T-helper 2 cell (primary cell): Measurements from ENCODE around the gene RRBP1.

Experiments
- DNase-seq, 5 experiments: peaks; one replicate each; pipeline versions ENCODE4 v3.0.0 to v3.0.0-alpha.2; 2012 to 2022

RRBP1 gene

GRCh38 chr20:17617868-17618672, 64.0 kb downstream of the RRBP1 start:
- no peak for DNase-seq

DNA sequence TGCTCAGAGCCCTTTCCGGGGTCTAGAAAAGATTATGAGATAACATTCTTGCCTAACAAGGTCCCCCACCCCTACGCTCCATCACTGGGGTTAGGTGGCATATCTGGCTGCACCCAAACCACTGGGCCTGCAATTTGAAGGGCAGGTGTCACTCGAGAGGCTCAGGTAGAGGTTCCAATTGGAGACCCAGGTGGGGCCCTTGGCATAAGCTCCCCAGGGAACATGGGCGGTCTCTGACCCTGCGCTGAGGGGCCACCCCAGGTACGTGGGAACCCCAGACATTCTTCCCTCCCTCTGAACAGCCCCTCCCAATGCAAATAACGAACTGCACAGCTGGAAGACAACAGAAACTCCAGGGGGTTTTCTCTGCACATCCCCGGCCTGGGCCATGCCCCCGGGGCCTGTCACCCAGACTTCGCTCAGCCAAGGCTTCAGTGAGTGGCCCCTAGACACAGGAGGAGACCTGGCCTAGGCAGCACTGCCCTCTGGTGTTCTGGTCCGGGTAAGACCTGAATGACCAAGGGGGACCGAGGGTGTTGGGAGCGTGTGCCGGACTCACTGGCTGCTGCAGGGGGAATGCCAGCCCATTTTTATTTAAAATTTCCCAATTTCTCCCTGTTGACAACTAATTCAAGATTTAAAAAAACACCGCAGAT, 64.7 kb downstream of the RRBP1 start:
- DNase-seq, result peak in 3 of 5 experiments; percentile 24 to 31 (median 30)

DNA sequence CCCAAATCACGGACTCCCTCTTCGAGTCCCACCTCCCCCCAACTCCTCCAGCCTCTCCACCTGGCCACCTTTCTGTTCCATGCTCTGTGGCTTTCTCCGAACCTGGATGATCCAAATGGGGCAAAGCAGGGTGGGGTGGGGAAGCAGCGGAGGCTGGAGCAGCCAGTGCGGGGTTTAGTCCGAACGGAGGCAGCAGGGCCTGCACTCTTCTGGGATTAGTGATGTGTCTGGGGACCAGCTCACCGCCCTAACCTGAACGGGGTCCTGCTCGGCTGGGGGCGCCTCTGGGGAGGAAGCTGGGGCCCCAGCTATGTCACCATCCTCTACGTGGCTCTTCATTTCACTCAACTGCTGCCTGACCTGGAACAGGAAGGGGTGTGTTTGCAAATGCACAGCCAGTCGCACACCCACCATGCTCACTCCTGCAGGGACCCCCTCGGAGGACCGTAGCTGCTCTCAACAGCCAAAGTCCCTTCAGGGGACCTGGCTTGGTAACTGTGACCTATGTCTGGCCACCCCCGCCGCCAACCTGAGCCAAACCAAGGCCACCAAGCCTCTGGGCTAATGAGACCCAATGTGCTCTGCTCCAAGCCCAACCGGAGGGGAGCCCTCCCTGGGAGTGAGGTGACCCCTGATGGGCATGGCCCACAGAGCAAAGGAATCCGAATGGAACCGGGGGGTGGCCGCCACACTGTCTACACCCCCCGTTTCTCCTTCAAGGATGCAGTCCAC, 65.4 kb downstream of the RRBP1 start:
- no peak for DNase-seq

DNA sequence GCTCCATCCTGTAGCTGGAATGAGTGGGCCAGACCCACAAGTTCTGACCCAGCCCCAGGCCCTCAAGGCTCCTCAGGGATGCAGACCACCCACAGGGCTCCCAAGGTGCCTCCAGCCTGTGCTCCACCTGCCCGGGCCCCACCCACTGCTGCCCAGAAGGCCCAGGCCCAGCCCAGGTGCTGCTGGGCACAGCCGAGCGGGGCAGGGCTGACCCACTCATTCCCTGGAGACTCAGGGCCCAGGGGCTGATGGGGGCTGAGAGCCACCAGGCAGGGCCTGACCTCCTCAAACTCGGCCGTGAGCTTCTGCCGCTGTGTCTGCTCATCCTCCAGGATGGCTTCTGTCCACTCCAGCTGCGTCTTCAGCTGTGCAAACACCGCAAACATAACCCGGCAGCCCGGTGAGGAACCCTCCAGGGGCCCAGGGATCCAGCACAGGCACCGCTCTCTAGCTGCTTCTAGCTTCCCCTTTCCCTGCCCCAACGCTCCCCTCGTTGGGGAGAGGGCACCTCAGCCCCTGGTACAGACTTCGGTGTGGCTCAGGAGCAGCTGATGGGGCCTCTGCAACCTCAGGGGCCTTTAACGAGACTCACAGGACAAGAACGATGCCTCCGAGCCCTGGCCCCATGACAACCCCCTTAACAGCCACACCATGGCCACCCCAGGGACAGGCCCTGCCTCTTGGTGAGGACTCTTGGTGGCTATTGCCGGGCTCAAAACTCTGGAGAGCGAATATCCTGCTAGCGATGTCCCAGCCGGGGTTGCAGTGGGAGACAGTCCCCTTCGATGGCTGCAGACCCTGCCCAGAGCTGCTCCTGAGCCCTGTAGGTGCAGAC, 66.2 kb downstream of the RRBP1 start:
- DNase-seq, result no peak

GRCh38 chr20:17614812-17615644, 67.0 kb downstream of the RRBP1 start:
- no peak for DNase-seq

- no peak for DNase-seq
Observed at GRCh38 chr20:17614176-17614811, 67.7 kb downstream of the RRBP1 start.

DNA sequence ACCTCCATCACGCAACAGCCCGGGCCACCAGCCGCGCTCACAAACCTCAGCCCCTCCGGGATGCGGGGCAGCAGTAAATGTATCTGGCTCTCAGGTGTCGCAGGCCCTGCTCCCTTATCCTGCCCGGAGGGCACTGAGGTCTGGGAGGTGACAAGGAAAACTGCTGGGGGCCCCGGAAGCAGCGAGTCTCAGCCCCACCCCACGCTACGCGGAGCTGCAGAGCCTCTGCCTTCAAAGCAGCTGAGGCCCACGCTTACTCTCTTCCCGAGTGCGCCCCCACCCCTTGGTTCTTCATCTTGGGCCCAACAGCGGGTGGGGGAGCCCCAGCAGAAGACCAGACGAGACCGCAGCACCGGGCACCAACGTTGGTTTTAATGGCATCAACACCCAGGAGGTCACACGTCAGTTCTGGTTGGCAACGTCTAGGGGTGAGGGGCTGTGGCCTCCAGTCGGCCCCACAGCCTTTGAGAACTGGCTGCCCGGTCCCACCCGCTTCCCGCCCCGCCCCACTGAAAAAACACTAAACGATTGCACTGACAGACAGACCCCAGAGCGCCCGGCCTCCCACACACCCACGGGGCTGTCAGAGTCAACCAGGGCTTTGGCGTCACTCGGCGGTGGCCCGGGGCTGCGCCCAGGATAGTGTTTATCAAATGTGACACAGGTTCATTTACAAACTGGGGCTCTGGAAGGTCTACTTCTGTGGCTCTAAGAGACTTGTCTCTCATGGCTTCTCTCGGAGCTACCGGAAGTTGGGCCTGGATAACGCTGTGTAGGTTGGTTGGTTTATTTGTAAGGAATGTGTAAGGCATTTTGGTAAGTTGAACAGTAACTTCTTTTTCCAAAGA, 68.5 kb downstream of the RRBP1 start:
- DNase-seq, result no peak

DNA sequence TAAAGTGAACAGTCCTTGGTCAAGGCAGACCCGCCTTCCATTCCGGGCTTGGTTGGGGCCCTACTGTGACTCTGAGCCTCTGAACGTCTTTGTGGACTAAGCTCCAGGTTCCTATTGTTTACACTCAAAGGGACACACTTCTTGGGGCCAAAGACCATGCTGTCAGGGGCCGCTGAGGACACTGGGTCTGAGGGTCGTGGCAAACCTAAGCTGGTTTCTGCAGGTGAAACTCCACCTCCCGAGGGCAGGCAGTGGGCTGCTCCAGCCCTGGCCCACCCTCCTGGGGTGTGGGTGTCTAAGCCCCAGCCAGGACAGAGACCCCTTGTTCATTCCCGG, 69.1 kb downstream of the RRBP1 start:
- no peak for DNase-seq

GRCh38 chr20:17612287-17612991, 69.6 kb downstream of the RRBP1 start:
- peak in 2 of 5 experiments; percentile 78 to 85 for DNase-seq

GRCh38 chr20:17611540-17612286, 70.3 kb downstream of the RRBP1 start:
- DNase-seq, result no peak

DNA sequence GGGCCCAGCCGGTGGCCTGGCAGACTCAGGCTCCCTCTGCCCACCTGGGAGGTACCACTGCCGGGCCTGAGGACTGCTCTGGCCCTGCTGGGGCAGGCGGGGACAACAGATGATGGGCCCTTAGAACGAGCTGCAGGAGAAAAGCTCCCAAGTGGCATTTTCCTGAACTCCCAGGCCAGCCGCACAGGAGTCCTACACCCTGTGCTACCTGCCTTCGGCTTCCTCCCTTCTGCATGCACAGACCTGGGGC, 70.8 kb downstream of the RRBP1 start:
- DNase-seq, result peak in 1 of 5 experiments; percentile 36

GRCh38 chr20:17610566-17611289, 71.3 kb downstream of the RRBP1 start:
- DNase-seq, result peak in 4 of 5 experiments; percentile 27 to 91 (median 58)

GRCh38 chr20:17609811-17610377, 72.1 kb downstream of the RRBP1 start:
- DNase-seq, result no peak

DNA sequence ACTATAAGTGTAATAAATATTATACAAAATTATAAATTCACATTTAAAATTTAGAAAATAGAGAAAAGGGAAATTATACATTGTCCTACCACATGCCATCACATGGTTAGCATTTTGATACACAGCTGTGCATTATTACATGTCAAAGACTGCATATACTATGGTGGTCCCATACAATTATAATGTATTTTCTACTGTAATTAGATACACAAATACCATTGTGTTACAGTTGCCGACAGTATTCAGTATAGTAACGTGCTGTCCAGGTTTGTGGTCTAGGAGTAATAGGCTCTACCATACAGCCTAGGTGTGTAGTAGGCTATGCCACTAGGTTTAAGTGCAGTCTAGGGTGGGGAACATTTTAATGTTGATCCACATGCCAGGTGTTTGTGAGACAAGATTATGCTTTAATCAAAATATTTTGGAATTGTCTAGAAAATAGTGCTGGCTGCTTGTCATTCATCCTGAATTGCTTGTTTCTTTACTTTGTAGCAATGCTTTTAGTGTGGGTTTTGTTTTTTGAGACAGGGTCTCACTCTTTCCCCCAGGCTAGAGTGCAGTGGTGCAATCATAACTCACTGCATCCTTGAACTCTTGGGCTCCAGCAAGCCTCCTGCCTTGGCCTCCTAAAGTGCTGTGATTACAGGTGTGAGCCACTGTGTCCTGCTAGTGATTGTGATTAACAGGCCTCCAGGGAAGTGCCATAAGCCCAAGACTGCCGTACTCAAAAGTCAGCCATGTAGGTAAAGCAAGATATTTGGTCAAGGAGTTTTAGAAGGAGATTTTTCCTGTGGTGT, 73.1 kb downstream of the RRBP1 start:
- no peak for DNase-seq

- no peak for DNase-seq
Observed at GRCh38 chr20:17606001-17606400, 76.0 kb downstream of the RRBP1 start.

DNA sequence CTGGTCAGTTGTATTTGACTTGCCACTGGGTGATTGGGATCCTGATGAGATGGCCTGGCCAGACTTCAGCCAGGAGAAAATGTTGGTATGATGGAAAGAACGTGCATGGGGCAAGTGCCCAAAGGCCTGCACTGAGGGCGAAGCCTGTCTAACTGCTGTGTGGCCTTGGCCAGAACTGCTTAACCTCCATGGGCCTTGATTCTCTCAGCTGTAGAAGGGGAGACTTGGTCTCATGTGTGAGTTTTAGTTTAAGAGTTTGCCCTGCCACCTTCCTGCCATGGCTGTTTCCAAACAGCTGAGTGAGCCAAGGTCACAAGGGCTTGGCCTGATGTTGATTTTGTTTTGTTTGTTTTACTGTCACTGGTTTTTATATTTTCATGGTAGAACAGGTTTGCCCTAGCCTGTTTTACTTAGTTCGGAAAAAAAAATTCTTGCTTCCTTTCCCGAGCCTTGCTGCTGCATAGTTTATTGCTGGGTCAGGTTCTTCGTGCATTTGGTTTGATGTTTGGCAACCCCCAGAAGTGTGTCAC, 76.8 kb downstream of the RRBP1 start:
- no peak for DNase-seq

GRCh38 chr20:17602493-17602892, 79.5 kb downstream of the RRBP1 start:
- no peak for DNase-seq
